ENCODE data around the gene AFF1. TPM values are rescaled to one million over a fixed set of nuclear protein-coding genes. Genes with fewer than 3 reads are reported as not detected.

AFF1 gene
- total RNA-seq, 3 donors from 2014 or later = 20.0 to 35.5 (median 26.5) TPM

DNA sequence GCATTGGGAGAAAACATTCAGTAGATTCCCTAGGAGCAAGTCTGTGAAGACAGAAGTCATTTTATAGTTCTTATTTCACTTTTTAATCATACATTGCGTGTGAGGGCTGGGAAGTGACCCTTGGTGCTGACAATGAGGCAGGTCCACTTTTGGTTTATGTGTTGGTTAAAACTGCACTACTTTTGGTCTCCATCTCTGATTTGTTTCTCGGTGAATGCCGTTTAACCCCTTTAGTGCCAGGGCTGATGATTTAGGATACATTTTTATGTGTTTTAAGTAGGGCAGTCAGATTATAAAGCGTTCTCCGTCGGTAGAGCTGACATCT, 110.4 kb downstream of the AFF1 start:
- H3K27me3 Mint-ChIP-seq (ENCODE audit: low read depth) = no peaks in the 10 kb centered on the region
- H3K4me3 Mint-ChIP-seq = no peak overlapping the region
- DNase-seq = no peak
- ATAC-seq = no peak
- no peaks in the 10 kb centered on the region for H3K9me3 Mint-ChIP-seq
- H3K36me3 Mint-ChIP-seq (ENCODE audit: insufficient read depth) = peaks cover 19% of the 10 kb centered on the region
- H3K4me1 Mint-ChIP-seq (ENCODE audit: low read depth) = peaks cover 39% of the 10 kb centered on the region

DNA sequence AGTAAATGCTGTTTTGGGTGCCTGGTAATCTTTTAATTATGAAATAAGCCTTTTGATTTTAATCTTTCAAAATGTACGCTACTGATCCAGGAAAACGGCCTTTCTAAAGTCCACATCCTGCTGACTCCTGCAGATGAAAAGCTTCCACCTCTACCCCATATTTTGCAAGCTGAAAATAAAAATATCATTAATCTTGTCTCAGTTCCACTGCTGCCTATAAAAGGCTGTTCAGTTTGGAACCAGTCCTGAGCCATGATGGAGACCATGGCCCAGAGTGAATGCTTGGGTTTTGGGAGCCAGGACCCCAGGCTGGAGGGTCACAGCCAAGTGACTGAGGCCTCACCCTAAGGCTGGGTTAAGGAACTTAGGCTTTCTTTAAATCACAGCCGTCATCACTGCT, 110.8 kb downstream of the AFF1 start:
- H3K4me3 Mint-ChIP-seq = no peak overlapping the region
- peaks cover 44% of the 10 kb centered on the region for H3K4me1 Mint-ChIP-seq (ENCODE audit: low read depth)
- no peaks in the 10 kb centered on the region for H3K9me3 Mint-ChIP-seq
- peaks cover 24% of the 10 kb centered on the region for H3K36me3 Mint-ChIP-seq (ENCODE audit: insufficient read depth)
- ATAC-seq (no peak), DNase-seq (no peak)
- H3K27me3 Mint-ChIP-seq (ENCODE audit: low read depth) = no peaks in the 10 kb centered on the region

DNA sequence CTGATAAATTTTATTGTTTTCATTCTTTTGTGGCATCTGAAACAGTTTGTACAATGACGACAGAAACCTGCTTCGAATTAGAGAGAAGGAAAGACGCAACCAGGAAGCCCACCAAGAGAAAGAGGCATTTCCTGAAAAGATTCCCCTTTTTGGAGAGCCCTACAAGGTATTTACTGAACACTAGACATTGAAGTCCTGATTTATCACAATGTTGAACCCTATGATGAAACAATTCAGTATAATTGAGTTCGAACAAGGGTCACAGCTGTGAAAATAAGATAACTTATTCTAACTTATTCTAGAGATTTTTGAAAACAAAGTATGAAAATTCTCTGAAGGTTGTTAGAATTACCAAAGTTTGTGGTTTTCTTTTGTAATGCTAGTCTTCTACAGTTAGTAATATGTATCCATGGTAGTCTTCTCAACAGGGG, 111.3 kb downstream of the AFF1 start:
- Mint-ChIP-seq H3K9me3 (no peaks in the 10 kb centered on the region), H3K4me3 (no peak overlapping the region), H3K4me1 (ENCODE audit: low read depth) (peaks cover 47% of the 10 kb centered on the region), H3K36me3 (ENCODE audit: insufficient read depth) (peaks cover 28% of the 10 kb centered on the region), H3K27me3 (ENCODE audit: low read depth) (no peaks in the 10 kb centered on the region)
- ATAC-seq (no peak), DNase-seq (no peak)

DNA sequence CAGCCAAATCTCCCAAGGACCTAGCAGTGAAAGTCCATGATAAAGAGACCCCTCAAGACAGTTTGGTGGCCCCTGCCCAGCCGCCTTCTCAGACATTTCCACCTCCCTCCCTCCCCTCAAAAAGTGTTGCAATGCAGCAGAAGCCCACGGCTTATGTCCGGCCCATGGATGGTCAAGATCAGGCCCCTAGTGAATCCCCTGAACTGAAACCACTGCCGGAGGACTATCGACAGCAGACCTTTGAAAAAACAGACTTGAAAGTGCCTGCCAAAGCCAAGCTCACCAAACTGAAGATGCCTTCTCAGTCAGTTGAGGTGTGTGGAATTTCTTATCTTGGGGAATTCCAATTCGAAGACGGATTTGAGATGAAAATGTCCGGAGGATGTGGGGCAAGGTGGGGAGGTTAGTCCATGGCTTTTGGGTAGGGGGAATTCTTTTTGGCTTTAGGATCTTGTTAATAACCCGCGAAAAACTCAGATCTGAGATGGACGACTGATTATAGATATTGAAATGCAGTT, 112.5 kb downstream of the AFF1 start:
- DNase-seq = no peak
- H3K4me3 Mint-ChIP-seq = no peak overlapping the region
- peaks cover 42% of the 10 kb centered on the region for H3K4me1 Mint-ChIP-seq (ENCODE audit: low read depth)
- peaks cover 29% of the 10 kb centered on the region for H3K36me3 Mint-ChIP-seq (ENCODE audit: insufficient read depth)
- ATAC-seq = no peak
- no peaks in the 10 kb centered on the region for H3K27me3 Mint-ChIP-seq (ENCODE audit: low read depth)
- no peaks in the 10 kb centered on the region for H3K9me3 Mint-ChIP-seq

DNA sequence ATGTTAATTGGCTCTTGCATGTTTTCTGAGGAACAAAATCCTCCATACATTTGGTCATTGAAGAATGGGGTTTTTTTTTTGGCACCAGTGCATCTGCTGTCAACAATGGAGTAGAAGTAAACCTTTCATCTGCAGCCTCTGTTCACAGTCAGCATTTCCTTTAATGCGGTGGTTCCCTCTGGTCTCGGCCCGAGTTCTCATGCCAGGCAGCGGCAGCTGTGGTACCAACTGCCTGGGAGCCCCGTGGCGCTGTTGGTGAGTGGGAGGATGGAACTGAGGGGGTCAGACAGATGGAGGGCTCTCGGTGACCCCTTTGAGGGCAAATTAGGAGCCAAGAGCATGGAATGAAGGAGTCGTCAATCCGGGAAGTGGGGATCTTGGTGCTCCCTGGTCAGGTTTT, 114.7 kb downstream of the AFF1 start:
- Mint-ChIP-seq H3K4me1 (ENCODE audit: low read depth) (peaks cover 48% of the 10 kb centered on the region), H3K4me3 (no peak overlapping the region), H3K27me3 (ENCODE audit: low read depth) (no peaks in the 10 kb centered on the region), H3K36me3 (ENCODE audit: insufficient read depth) (peaks cover 41% of the 10 kb centered on the region), H3K9me3 (no peaks in the 10 kb centered on the region)
- ATAC-seq = no peak
- no peak for DNase-seq

DNA sequence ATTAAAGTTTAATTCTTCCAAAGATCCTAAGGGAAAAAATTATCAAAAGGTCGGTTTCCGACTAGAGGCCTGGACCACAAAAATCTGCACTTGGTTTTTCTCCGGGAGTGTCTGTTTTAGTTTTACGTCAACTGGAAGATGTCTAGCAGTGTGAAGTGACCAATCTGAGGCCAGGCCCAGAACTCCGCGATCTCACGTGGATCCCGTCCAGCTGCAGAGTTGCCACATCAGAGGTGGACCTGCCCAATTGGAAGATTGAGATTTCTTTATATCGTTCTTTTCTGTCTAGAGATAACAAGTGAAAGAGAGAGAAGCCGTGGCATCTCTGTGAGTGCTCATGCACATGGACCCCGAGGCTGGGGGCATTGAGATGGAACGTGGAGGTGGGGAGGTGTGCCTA, 115.8 kb downstream of the AFF1 start:
- Mint-ChIP-seq H3K36me3 (ENCODE audit: insufficient read depth) (peaks cover 45% of the 10 kb centered on the region), H3K4me1 (ENCODE audit: low read depth) (peaks cover 58% of the 10 kb centered on the region), H3K4me3 (no peak overlapping the region), H3K27me3 (ENCODE audit: low read depth) (no peaks in the 10 kb centered on the region), H3K9me3 (no peaks in the 10 kb centered on the region)
- DNase-seq (no peak), ATAC-seq (no peak)

DNA sequence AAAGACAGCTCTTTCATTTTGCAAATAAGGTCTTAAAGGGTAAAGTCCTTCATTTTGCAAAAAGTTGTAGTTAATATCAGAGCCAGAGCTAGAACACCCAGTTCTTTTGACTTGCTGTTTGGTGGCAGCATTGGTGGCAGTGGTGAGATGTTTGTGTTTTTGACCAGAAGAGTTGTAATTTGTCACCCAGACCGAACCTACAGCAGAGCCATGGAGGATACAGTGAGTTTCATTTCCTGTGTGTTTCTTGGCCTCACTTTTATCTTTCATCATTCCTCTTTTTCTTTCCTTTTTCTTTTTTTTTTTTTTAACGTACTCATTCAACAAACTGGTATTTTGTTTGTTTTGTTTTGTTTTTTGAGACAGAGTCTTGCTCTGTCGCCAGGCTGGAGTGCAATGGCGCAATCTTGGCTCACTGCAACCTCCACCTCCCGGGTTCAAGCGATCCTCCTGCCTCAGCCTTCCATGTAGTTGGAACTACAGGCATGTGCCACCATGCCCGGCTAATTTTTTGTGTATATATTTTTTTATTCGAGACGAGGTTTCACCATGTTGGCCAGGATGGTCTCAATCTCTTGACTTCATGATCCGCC, 116.4 kb downstream of the AFF1 start:
- Mint-ChIP-seq H3K4me3 (no peak overlapping the region), H3K9me3 (no peaks in the 10 kb centered on the region), H3K27me3 (ENCODE audit: low read depth) (no peaks in the 10 kb centered on the region), H3K36me3 (ENCODE audit: insufficient read depth) (peaks cover 49% of the 10 kb centered on the region), H3K4me1 (ENCODE audit: low read depth) (peaks cover 63% of the 10 kb centered on the region)
- no peak for ATAC-seq
- DNase-seq = no peak

DNA sequence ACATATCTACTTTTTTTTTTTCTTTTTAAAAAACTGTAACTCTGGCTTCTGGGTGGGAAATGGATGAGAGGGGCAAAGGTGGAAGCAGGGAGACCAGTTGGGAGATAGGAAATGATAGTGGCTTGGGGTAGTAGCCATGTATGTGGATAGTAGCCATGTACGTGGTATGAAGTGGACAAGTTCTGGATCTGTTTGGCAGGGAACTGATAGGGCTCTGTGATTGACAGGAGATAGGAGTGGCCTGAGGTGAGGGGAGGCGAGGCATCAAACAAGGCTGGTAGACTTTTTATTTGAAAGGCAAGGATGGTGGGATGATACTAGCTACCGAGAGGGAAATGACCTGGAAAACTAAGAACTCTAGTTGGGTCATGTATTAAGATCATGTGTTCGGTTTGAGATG, 117.8 kb downstream of the AFF1 start:
- Mint-ChIP-seq H3K27me3 (ENCODE audit: low read depth) (no peaks in the 10 kb centered on the region), H3K36me3 (ENCODE audit: insufficient read depth) (peaks cover 43% of the 10 kb centered on the region), H3K9me3 (no peaks in the 10 kb centered on the region), H3K4me1 (ENCODE audit: low read depth) (peaks cover 70% of the 10 kb centered on the region), H3K4me3 (no peak overlapping the region)
- peak in 1 of 2 donors; percentile 6 for ATAC-seq
- DNase-seq = no peak

DNA sequence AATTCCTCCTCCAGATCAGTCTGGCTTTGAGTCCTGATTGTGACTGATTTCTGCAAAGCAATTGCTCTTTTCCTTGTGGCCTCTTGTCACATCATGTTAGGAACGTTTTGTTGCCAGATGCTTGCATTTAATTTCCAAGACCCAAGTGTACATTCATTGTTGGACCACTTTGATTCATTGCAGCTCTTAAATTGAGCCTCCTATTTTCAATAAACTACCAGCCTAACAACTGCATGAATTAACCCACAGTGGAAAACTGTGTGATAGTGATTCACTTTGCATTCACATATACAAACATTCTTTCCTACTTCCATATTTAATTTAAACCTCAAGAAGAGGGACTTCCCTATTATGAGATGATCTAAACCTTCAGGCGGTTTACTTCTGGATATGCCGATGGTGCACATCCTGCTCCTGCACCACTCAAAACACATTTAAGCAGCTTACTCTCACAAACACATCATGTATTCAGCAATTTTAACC, 118.4 kb downstream of the AFF1 start:
- Mint-ChIP-seq H3K4me3 (no peak overlapping the region), H3K36me3 (ENCODE audit: insufficient read depth) (peaks cover 45% of the 10 kb centered on the region), H3K27me3 (ENCODE audit: low read depth) (no peaks in the 10 kb centered on the region), H3K4me1 (ENCODE audit: low read depth) (peaks cover 75% of the 10 kb centered on the region), H3K9me3 (no peaks in the 10 kb centered on the region)
- DNase-seq (no peak), ATAC-seq (peak; percentile 66 to 68)

DNA sequence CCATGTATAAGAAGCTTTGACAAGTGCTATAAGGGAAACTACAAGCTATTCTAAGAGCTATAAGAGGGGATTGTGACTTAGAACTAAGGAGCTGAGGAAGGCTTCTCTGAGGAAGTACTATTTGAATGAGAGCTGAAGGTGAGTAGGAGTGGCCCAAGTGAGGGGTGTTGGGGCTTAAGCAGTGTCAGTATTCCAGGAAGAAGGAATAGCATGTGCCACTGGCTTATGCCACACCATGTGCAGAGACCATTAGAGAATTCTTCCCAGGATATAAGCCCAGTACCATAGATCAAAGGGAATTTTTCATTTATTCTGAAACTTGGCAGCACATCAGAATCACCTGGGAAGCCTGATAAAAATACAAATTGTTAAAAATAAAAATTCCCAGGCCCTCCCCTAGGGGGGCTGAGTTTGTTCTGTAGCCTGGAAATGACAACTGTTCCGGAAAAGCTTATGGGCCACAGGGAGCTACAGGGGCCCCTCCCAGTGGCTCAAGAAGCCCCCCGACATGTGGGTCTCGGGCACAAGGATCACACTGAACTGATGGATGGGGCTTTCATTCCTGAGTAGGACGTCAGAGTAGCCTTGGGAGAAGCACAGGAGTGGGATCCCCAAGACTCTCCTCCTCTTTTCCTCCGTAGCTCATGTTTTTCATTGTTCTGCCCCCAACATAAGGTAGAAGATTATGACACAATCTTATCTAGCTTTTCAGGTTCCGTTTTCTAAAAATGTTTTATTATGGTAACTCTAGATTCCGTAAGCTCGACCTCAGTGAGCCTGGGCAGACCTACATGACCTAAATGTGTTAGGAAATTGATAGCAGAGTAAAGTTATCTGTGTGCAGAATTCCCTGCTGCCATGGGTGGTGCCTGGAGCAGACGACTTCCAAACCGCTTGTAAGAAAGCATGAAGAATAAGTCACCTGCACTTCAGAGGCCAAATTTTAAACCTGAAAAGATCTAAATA, 119.3 kb downstream of the AFF1 start:
- Mint-ChIP-seq H3K4me1 (ENCODE audit: low read depth) (peaks cover 80% of the 10 kb centered on the region), H3K36me3 (ENCODE audit: insufficient read depth) (peaks cover 41% of the 10 kb centered on the region), H3K4me3 (no peak overlapping the region), H3K27me3 (ENCODE audit: low read depth) (no peaks in the 10 kb centered on the region), H3K9me3 (no peaks in the 10 kb centered on the region)
- ATAC-seq = no peak
- no peak for DNase-seq

DNA sequence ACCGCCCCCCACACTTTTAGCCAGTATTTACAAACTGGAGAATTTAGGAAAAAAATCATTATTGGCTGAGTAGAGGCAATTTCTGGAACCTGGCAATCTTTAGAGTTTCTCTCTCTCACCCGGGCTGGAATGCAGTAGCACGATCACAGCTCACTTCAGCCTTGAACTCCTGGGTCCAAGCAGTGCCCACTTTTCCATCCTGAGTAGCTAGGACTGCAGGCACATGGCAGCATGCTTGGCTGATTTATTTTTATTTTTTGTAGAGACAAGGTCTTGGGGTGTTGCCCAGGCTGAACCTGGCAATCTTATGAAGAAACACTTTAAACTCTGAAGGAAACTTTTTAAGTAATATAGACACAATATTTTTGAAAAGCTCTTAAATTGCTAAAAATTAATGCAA, 120.1 kb downstream of the AFF1 start:
- ATAC-seq (no peak), DNase-seq (no peak)
- peaks cover 42% of the 10 kb centered on the region for H3K36me3 Mint-ChIP-seq (ENCODE audit: insufficient read depth)
- peaks cover 82% of the 10 kb centered on the region for H3K4me1 Mint-ChIP-seq (ENCODE audit: low read depth)
- H3K4me3 Mint-ChIP-seq = no peak overlapping the region
- H3K27me3 Mint-ChIP-seq (ENCODE audit: low read depth) = no peaks in the 10 kb centered on the region
- H3K9me3 Mint-ChIP-seq = no peaks in the 10 kb centered on the region

DNA sequence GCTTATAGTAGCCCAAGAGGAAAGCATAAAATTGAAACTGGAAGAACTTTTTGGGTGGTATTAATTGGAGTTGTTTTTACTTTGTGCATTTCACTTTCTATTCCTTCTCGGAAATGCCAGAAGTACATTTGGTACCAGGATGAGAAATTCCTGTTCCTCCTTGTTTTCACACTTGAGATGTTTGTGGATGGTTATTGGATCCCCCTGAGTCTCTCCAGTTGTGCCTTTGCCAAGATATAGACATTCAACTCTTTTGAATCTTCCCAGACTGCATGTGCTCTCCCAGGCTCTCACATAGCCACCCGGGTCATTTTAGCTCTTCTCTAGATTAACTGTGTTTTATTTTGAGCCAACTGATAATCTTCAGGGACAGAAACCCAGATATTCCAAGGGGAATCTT, 120.5 kb downstream of the AFF1 start:
- H3K4me3 Mint-ChIP-seq = no peak overlapping the region
- H3K9me3 Mint-ChIP-seq = no peaks in the 10 kb centered on the region
- no peak for DNase-seq
- no peak for ATAC-seq
- H3K36me3 Mint-ChIP-seq (ENCODE audit: insufficient read depth) = peaks cover 38% of the 10 kb centered on the region
- H3K27me3 Mint-ChIP-seq (ENCODE audit: low read depth) = no peaks in the 10 kb centered on the region
- H3K4me1 Mint-ChIP-seq (ENCODE audit: low read depth) = peaks cover 81% of the 10 kb centered on the region

DNA sequence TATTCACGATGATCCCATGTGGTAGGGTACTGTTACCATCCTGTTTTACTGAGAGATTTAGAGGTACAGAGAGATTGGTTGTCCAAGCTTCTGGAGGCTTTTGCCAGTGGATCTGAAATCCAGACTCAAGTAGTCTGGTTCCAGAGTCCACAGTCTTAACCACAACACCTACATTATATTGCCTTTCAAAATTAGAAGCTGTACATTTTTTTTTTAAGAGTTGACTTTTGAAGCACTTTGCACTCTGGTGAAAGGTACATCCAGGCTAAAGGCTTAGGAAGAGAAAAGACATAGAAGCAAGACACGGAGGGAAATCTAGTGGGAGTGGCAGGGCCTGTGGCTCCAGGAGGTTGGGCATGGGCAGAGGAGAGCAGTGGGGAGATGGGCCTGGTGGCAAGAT, 122.1 kb downstream of the AFF1 start:
- Mint-ChIP-seq H3K4me1 (ENCODE audit: low read depth) (peaks cover 80% of the 10 kb centered on the region), H3K36me3 (ENCODE audit: insufficient read depth) (peaks cover 39% of the 10 kb centered on the region), H3K9me3 (no peaks in the 10 kb centered on the region), H3K27me3 (ENCODE audit: low read depth) (no peaks in the 10 kb centered on the region), H3K4me3 (no peak overlapping the region)
- no peak for DNase-seq
- ATAC-seq = no peak

DNA sequence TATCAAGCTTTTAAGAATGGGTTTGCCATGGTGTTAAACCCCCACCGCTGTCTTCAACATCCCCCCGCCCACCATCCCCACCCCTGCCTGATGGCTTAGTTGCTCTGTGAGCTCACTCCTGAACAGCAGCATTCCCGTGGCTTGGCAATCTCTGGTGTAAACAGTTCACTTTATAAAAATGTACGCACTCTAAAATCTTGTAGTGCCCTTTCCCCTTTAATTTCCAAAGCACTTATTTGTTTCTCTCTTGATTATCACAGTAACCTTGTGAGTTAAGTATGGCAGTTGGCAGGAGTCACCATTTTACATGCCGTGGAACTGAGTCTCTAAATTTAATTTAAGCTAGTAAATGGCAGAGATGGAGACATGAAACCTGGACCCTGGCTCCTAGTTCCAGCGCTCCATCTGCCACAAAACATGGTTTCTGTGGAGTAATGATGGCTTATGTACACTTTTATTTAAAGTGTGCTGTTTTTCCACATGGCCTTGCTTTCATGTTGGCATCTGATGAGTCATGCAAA, 123.1 kb downstream of the AFF1 start:
- DNase-seq (no peak), ATAC-seq (no peak)
- Mint-ChIP-seq H3K9me3 (no peaks in the 10 kb centered on the region), H3K4me3 (no peak overlapping the region), H3K27me3 (ENCODE audit: low read depth) (no peaks in the 10 kb centered on the region), H3K4me1 (ENCODE audit: low read depth) (peaks cover 72% of the 10 kb centered on the region), H3K36me3 (ENCODE audit: insufficient read depth) (peaks cover 33% of the 10 kb centered on the region)
